ENCODE data around the gene TFPI2. TPM values are rescaled to one million over a fixed set of nuclear protein-coding genes. Genes with fewer than 3 reads are reported as not detected.
"Not testable (repeated sequence)": the region's sequence is repeated elsewhere in the genome, so short reads cannot be mapped to it uniquely, and the experiment has no call there.

Gene TFPI2
- total RNA-seq, 8 experiments from 2014 or later = 0.23 to 4,336 (median 16.4) TPM

- Histone ChIP-seq H3K4me3 (no peak overlapping the region), H3K4me1 (replicated peaks in 1 of 2) (no peaks in the 10 kb centered on the region), H3K27ac (no peak overlapping the region)
- 31 to 97% (median 82%) methylated on average over 3 to 6 of the region's 6 CpGs; no CpG with 5 or more reads in 1 of the 10 experiments for WGBS, 10 experiments
- in situ Hi-C loops (cut with MboI; ENCODE audit: low pct_unique_long_range_greater_than_20kb in 2 of 9, low sequenced_read_pairs in 9 of 9, unreplicated experiment in 9 of 9) = loop anchor here in 3 of 9 experiments (25.0 kb wide), 2 partner anchors 167 to 342 kb away; no protein-coding TSS in a partner anchor
- ATAC-seq (replicated peaks in 6 of 8) = no peak
These were observed 30.1 kb upstream of the TFPI2 start for GRCh38 chr7:93920496-93921182.

GRCh38 chr7:93916315-93916714 lies 25.8 kb upstream of the TFPI2 start:
- WGBS, 10 experiments = 80 to 100% (median 93%) methylated on average over 1 to 4 of the region's 4 CpGs; no CpG with 5 or more reads in 1 of the 10 experiments
- ATAC-seq (replicated peaks in 6 of 8) = not testable (repeated sequence)
- in situ Hi-C loops (cut with MboI; ENCODE audit: low pct_unique_long_range_greater_than_20kb in 2 of 9, low sequenced_read_pairs in 9 of 9, unreplicated experiment in 9 of 9) = loop anchor here in 3 of 9 experiments (25.0 kb wide), 2 partner anchors 171 to 346 kb away; no protein-coding TSS in a partner anchor

GRCh38 chr7:93915888-93916287 lies 25.3 kb upstream of the TFPI2 start:
- not testable (repeated sequence) for H3K27ac ChIP-seq; ATAC-seq (replicated peaks in 6 of 8); H3K4me3 ChIP-seq; H3K4me1 ChIP-seq (replicated peaks in 1 of 2)
- in situ Hi-C loops (cut with MboI; ENCODE audit: low pct_unique_long_range_greater_than_20kb in 2 of 9, low sequenced_read_pairs in 9 of 9, unreplicated experiment in 9 of 9) = loop anchor here in 3 of 9 experiments (25.0 kb wide), 2 partner anchors 171 to 346 kb away; no protein-coding TSS in a partner anchor

More at GRCh38 chr7:93916315-93916714, 25.8 kb upstream of the TFPI2 start:
- not testable (repeated sequence) for H3K4me3 ChIP-seq; H3K4me1 ChIP-seq (replicated peaks in 1 of 2); H3K27ac ChIP-seq

- not testable (repeated sequence) for ATAC-seq (replicated peaks in 6 of 8)
These were observed 24.8 kb upstream of the TFPI2 start for GRCh38 chr7:93915206-93915842.

GRCh38 chr7:93914581-93915066 lies 24.1 kb upstream of the TFPI2 start:
- in situ Hi-C loops (cut with MboI; ENCODE audit: low pct_unique_long_range_greater_than_20kb in 2 of 9, low sequenced_read_pairs in 9 of 9, unreplicated experiment in 9 of 9) = loop anchor here in 3 of 9 experiments (25.0 kb wide), 2 partner anchors 173 to 348 kb away; no protein-coding TSS in a partner anchor
- no peak for ATAC-seq (replicated peaks in 6 of 8)
- H3K27ac ChIP-seq = no peak overlapping the region

More at GRCh38 chr7:93915206-93915842, 24.8 kb upstream of the TFPI2 start:
- not testable (repeated sequence) for H3K27ac ChIP-seq; H3K4me3 ChIP-seq; H3K4me1 ChIP-seq (replicated peaks in 1 of 2)
- in situ Hi-C loops (cut with MboI; ENCODE audit: low pct_unique_long_range_greater_than_20kb in 2 of 9, low sequenced_read_pairs in 9 of 9, unreplicated experiment in 9 of 9) = loop anchor here in 3 of 9 experiments (25.0 kb wide), 2 partner anchors 172 to 347 kb away; no protein-coding TSS in a partner anchor
- WGBS, 10 experiments = no CpG with 5 or more reads among the region's 3 CpGs

GRCh38 chr7:93913197-93913596 lies 22.6 kb upstream of the TFPI2 start:
- Histone ChIP-seq H3K4me3 (no peak overlapping the region), H3K27ac (no peak overlapping the region), H3K4me1 (replicated peaks in 1 of 2) (no peaks in the 10 kb centered on the region)
- no peak for ATAC-seq (replicated peaks in 6 of 8)
- in situ Hi-C loops (cut with MboI; ENCODE audit: low pct_unique_long_range_greater_than_20kb in 2 of 9, low sequenced_read_pairs in 9 of 9, unreplicated experiment in 9 of 9) = loop anchor here in 3 of 9 experiments (25.0 kb wide), 2 partner anchors 174 to 349 kb away; no protein-coding TSS in a partner anchor

More at GRCh38 chr7:93914581-93915066, 24.1 kb upstream of the TFPI2 start:
- Histone ChIP-seq H3K4me1 (replicated peaks in 1 of 2) (no peaks in the 10 kb centered on the region), H3K4me3 (no peak overlapping the region)
- 28 to 100% (median 77%) methylated on average over 4 to 7 of the region's 7 CpGs for WGBS, 10 experiments

GRCh38 chr7:93911661-93912060 lies 21.1 kb upstream of the TFPI2 start:
- in situ Hi-C loops (cut with MboI; ENCODE audit: low pct_unique_long_range_greater_than_20kb in 2 of 9, low sequenced_read_pairs in 9 of 9, unreplicated experiment in 9 of 9) = loop anchor here in 3 of 9 experiments (25.0 kb wide), 2 partner anchors 176 to 351 kb away; no protein-coding TSS in a partner anchor
- not testable (repeated sequence) for H3K27ac ChIP-seq; ATAC-seq (replicated peaks in 6 of 8); H3K4me1 ChIP-seq (replicated peaks in 1 of 2); H3K4me3 ChIP-seq

- H3K4me3 ChIP-seq; ATAC-seq (replicated peaks in 6 of 8); H3K27ac ChIP-seq; H3K4me1 ChIP-seq (replicated peaks in 1 of 2): not testable (repeated sequence)
- WGBS, 10 experiments = no CpG with 5 or more reads among the region's 3 CpGs
- in situ Hi-C loops (cut with MboI; ENCODE audit: low pct_unique_long_range_greater_than_20kb in 2 of 9, low sequenced_read_pairs in 9 of 9, unreplicated experiment in 9 of 9) = loop anchor here in 3 of 9 experiments (25.0 kb wide), 2 partner anchors 176 to 351 kb away; no protein-coding TSS in a partner anchor
These were observed 20.7 kb upstream of the TFPI2 start for GRCh38 chr7:93911242-93911641.

GRCh38 chr7:93910076-93910994 lies 19.8 kb upstream of the TFPI2 start:
- ATAC-seq (replicated peaks in 6 of 8) = peak in 2 of 8 experiments; percentile 18 to 64
- Histone ChIP-seq H3K27ac (no peak overlapping the region), H3K4me1 (replicated peaks in 1 of 2) (no peaks in the 10 kb centered on the region), H3K4me3 (no peak overlapping the region)
- in situ Hi-C loops (cut with MboI; ENCODE audit: low pct_unique_long_range_greater_than_20kb in 2 of 9, low sequenced_read_pairs in 9 of 9, unreplicated experiment in 9 of 9) = loop anchor here in 3 of 9 experiments (25.0 kb wide), 2 partner anchors 177 to 352 kb away; no protein-coding TSS in a partner anchor
- 17 to 97% (median 86%) methylated on average over 3 of the region's 3 CpGs; no CpG with 5 or more reads in 3 of the 10 experiments for WGBS, 10 experiments

- in situ Hi-C loops (cut with MboI; ENCODE audit: low pct_unique_long_range_greater_than_20kb in 2 of 9, low sequenced_read_pairs in 9 of 9, unreplicated experiment in 9 of 9) = loop anchor here in 3 of 9 experiments (25.0 kb wide), 2 partner anchors 181 to 356 kb away; no protein-coding TSS in a partner anchor
- no peak for ATAC-seq (replicated peaks in 6 of 8)
- H3K4me1 ChIP-seq (replicated peaks in 1 of 2) = no peaks in the 10 kb centered on the region
- H3K27ac ChIP-seq = no peak within 1 kb of the TSS
- no peak within 1 kb of the TSS for H3K4me3 ChIP-seq
- 45 to 100% (median 93%) methylated on average over 2 to 3 of the region's 3 CpGs; no CpG with 5 or more reads in 1 of the 10 experiments for WGBS, 10 experiments
These were observed 15.7 kb upstream of the TFPI2 start, which contains the start of gene GNGT1 for GRCh38 chr7:93906267-93906666. Gene GNGT1 (plus strand): TSS chr7:93906567. CDS start chr7:93906747, 180 bp downstream.

GRCh38 chr7:93902777-93903423 lies 12.3 kb upstream of the TFPI2 start:
- Histone ChIP-seq H3K4me3 (no peak overlapping the region), H3K27ac (no peak overlapping the region), H3K4me1 (replicated peaks in 1 of 2) (no peaks in the 10 kb centered on the region)
- in situ Hi-C loops (cut with MboI; ENCODE audit: low pct_unique_long_range_greater_than_20kb in 2 of 9, low sequenced_read_pairs in 9 of 9, unreplicated experiment in 9 of 9) = loop anchor here in 3 of 9 experiments (25.0 kb wide), 2 partner anchors 184 to 359 kb away; no protein-coding TSS in a partner anchor
- WGBS, 10 experiments = 100% methylated on average over 1 of the region's 1 CpG; no CpG with 5 or more reads in 7 of the 10 experiments
- ATAC-seq (replicated peaks in 6 of 8) = peak in 4 of 8 experiments; percentile 51 to 85 (median 58)

- in situ Hi-C loops (cut with MboI; ENCODE audit: low pct_unique_long_range_greater_than_20kb in 2 of 9, low sequenced_read_pairs in 9 of 9, unreplicated experiment in 9 of 9) = no loop called here
- H3K4me3 ChIP-seq = no peak overlapping the region
- ATAC-seq (replicated peaks in 6 of 8) = no peak
- H3K27ac ChIP-seq = no peak overlapping the region
- H3K4me1 ChIP-seq (replicated peaks in 1 of 2) = no peaks in the 10 kb centered on the region
- WGBS, 10 experiments = 33 to 100% (median 72%) methylated on average over 1 to 2 of the region's 2 CpGs
These were observed 7.1 kb upstream of the TFPI2 start for GRCh38 chr7:93897680-93898079.

All from motor neuron (in vitro differentiated cells).